Stimulated activated CD8-positive, alpha-beta memory T cell treated with anti-CD3 and anti-CD28 coated beads, Interleukin-4, amount 100 ng/mL, for 24 hours (primary cell): ENCODE measurements around the gene DRAM1.

ENCODE experiments used
- DNase-seq: peaks from one replicate; pipeline ENCODE4 v3.0.0-alpha.2; 2020; ENCODE audit warnings: low read depth

The DRAM1 gene

DNA sequence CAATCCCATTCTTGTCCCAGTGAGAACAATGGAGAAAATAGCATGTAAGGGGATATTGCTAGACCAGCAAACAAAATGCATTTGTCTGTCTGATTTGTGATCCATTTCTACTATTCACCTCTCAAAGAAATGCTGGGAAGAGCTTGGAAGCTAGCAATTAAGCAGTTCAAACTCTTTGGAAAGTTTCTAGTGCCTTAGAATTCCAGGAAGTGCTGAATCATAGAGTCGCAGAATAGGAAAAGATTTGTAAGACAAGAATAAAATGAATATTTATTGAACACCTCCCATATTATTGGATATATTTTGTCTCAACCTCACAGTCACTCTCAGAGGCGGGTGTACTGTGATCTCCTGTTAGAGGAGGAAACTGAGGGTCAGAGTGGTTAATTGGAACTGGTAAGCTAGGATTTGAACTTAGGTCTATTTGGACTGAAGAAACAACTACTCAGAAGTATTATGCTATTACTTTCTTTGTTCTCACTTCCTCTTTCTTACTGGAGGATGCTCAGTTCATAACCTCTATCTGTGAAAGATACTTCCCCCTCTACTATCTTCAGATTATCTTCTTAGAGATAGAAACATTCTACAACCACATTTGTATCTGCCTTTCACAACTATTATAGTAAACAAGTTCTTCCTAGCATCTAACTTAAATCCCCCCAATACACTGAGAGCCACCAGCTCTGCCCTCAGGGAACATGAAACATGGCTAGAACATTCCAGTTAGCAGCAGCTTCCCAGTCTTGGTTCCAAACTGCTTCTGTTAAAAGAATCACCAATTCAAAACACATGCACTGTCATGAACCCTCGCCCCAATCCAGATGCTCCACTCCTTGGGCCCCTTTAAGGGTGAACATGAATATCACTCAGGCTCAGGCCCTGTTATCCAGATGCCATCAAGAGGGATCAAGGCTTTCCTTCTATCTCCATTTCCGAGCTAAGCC is 64.2 kb downstream of the DRAM1 start:
- DNase-seq = no peak

DNA sequence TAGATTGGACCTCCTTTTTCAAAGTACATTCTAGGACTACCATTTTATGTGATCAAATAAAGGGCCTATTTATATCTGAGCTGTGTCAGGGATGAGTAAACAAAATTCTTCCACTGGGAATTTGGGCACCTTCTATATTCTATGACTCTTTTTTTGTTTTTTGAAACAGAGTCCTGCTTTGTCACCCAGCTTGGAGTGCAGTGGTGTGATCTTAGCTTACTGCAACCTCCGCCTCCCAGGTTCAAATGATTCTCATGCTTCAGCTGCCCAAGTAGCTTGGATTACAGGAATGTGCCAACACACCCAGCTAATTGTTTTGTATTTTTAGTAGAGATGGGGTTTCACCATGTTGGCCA is 64.8 kb downstream of the DRAM1 start:
- DNase-seq = no peak

DNA sequence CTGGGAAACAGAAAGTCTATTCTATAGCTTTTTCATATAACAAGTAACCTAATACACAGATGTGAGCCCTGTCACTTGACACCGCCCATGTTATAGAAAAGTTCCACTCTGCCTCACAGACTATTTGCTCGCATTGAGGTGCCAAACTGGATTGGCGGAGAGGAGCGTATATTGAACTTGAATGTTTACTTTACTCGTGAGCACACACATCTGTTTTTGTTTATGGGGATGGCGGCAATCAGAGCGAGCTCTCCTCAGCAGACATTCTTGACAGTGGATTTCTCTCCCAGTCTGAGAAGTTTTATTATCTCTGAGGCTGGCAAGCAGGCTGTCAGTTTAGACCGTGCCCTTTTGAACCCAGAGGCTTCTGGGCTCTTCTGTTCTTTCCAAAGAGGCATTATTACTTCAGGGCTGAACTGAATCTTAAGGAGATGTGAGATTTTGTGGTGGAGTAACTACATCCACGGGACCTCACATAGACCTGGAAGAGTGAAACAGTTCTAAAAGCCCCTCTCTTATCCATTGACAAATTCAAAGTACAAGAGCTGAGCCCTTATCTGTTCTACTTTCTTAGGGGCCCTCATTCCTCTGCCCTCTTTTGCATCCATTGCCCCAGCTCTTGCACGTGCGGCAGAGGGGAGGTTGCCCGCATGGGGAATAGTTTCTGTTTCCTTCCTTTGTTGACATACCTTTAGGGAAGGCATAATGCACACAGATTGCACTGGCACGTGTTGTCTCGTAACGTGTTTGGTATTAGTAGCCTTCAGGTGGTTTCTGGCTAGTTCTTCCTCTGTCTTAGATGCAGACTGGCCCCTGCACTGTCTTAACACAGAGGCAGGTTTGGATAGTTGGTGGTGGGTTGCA is 68.2 kb downstream of the DRAM1 start:
- DNase-seq = no peak

DNA sequence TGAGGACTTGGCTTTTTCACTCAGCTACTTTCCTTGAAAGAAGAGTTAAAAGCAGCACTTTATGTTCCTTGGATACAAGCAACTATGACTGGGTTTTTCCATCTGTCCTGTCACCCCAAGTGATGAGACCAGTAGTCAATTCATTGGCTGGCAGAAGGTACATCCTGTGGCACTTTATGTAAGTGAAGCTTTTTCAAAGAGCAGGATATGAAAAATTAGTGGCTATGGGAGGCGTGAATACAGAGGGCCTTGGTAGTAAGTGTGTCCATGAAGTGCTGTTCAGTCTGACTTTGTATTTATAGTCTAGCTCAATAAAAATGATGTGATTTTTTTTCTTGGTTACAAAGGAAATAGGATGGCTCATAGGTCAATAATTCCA is 68.8 kb downstream of the DRAM1 start:
- no peak for DNase-seq

DNA sequence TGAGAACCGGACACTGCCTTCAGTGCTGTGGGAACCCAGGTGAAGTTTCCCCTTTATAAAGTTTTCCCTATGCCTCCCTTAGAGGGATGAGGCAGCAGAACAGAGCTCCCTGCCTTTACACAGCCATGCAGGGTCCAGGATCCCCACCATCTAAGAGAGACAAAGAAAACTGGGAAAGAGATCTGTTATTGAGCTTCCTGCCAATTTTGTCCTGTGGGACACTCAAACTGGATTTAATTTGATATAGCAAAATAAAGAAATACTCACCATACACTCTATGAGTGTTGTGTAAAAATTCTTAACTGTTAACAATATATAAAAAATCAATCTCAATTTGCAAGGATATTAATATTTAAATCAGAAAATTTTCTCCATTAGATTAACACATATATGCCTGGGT is 69.9 kb downstream of the DRAM1 start:
- DNase-seq = no peak

DNA sequence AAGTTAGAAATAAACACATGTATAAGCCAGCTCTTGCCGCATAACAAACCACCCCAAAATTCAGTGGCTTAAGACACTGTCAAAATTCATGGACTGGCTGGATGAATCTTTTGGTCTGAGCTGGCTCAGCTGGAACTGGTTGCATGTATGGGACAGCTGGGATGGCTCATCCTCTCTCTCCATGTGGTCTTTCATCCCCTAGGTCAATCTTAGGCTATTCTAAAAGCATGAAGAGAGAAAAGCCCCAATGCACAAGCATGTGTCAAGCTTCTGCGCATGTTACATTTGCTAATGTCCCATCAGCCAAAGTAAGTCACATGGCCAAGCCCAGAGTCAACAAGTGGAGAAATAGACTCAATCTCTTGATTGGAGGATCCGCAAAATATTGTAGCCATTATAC is 71.0 kb downstream of the DRAM1 start:
- DNase-seq = no peak

DNA sequence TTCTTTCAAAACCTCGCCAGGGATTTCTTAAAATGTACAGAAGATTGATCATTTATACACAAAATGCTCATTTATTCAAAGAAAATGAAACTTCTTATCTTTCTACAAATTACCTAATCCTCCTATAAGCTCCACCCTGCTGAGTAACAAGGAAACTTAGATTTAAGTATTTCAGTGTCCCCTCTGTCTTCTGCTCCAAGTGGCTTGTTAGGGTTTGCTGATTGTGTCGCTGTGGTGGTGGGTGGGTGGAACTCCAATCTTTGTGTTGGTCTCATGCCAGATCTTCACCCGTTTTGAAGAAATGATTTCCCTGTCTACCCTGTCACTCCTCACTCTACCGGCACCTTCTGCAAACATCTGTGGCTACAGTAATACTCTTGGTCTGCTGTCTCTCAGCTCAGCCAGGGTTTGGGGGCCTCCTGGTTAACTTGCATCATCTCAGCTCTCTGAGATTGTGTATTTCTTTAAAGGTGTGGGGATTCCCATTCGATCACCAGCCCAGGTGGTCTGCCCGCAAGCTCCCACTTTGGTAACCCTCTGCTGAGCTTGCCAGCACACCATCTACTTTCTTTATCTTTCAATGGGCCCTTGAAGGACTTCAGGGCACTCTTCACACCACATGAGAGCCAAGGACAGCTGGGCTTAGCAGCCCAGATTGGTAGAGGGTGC is 73.8 kb downstream of the DRAM1 start:
- DNase-seq = no peak

DNA sequence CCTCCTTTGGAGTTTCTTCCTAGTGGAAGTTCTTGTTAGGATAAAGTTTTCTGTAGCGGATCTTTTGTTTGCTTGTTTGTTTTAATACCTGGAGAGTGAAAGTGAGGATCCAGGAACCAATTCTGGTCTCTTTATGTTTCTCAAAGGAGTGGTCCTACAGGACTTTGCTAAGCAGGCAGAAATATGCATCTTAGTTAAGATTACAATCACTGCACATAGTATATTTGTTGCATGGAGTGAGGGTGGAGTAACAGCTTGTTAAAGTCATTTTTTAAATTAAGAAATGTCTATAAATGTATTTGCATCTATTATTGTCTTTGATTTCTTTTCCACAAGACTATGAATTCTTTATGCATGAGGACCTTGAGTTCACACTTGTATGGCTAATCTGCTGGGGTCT is 76.7 kb downstream of the DRAM1 start:
- no peak for DNase-seq

DNA sequence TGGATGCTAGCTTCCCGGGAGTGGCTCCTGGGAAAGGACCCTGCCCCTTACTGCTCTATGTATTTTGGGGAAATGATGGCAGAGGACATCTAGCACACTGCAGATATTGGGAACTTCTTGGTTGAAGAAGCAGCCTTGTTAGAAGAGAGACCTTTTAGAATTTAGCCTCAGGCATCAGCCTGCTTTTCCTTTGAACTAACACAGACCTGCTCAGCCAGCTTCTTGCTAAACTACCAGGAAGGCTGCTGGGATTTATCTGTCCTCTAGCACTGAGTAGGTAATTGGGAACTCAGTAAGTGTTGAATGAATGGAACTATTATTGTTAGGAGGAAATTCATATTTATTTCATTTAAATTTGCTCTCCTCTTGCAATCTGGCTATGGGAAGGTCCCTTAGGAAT is 77.3 kb downstream of the DRAM1 start:
- DNase-seq = no peak

DNA sequence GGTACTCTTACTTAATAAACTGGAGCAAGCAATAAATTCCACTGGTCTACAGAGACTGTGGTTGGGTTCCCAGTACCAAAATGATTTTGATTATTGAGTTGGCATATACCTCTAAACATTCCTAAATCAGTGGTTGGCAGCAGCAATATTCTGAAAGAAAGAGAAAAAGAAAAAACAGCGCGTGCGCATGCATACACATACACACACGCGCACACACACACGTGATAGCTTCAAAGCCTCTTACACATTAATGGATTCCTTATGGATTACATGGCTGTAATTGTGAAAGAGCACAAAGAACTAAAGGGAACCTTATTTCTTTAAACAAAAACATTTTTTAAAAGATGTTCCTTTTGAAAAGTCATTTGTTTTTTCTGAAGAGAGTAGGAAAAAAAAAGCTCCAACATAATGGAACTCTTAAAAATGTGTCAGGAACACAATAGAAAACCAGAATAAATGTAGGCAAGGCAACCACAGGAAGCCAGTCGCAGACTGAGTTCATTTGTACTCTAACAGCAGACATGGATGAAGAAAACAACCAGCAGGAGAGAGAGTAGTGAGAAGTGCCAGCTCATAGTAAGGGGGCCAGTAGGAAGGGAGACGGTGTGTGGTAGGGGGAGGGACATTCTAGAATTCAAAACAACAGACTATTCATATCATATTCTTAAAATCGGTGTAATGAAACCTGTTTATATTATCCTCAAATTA is 80.0 kb downstream of the DRAM1 start:
- no peak for DNase-seq

DNA sequence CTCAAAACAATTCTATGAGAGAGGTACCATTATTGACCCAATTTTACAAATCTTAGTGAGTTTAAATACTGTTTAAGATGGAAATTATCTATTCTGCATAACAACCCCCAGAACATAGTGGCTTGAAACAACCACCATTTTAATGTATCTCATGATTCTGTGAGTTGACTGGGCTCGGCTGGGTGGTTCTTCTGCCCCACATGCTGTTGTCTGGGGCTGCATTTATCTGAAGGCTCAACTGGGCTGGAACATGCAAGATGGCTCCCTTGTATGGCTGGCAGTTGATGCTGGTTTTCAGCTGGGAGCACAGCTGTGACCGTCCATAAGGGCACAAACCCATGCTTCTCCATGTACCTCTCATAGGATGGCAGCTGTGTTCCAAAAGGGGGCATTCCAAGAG is 82.2 kb downstream of the DRAM1 start:
- DNase-seq = no peak

DNA sequence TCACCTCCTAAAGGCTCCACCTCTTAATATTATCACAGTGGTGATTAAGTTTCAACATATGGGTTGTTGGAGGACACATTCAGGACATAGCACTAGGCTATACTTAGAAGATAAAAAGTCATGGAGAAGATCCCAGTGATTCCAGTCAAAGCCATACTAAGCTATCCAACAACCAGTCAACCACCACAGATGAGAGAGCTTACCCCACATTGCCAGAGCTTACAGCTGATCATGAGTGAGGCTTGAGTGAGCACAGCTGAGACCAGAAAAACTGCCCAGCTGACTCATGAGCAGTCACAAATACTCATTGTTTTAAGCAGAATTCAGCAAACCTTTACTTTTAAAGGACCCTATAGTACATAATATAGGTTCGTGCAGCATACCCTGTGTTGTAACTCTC is 85.1 kb downstream of the DRAM1 start:
- no peak for DNase-seq

DNA sequence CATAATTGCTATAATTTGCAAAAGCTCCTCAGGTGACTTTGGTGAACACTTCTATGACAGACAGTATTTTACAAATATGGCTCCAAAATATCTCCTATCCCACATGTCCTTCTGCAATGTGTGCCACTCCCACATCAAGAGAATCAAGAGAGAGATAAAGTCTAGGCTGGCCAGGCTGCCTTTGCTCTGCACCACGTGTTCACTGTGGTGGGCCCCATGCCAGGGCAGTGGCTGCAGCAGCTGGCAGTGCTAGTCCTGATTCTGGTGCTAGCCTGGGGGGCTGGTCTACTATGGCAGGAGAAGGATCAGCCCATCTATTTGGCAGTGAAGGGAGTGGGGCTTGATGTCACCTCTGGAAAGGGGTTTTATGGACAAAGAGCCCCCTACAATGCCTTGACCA is 86.3 kb downstream of the DRAM1 start:
- no peak for DNase-seq

DNA sequence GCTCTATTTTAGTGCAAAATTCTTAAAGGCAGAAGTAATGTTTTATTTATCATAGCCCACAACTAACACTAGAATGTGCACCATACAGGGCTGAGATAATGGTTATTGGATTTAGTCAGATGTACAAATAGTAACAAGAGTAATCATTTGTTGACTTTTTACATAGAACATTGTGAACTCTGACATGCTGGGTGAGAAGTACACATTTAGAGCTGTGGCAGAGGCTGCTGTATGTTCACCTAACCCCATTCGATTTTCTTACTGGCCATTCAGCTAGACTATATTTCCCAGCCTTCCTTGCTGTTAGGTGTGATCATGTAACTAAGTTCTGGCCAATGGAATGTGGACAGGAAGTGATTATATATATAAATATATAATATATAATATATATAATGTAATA is 89.1 kb downstream of the DRAM1 start:
- no peak for DNase-seq

DNA sequence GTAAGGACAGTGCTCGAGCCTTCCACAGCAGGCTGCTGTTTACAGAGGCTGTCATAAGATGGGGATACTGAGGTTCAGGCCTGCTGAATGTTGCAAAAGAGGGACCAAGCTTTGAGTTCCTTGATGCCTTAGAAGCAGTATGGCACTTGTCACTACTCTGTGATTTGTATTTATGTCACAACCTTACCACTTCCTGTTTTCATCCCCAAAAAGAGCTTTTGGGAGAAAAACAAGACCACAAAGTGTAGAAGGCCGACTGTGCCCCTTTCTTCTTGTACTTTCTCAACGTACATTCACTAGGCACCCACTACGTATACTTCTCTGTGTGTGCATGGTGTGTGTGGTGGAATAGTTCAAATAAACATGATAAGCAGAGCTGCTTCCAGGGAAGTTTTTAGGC is 90.1 kb downstream of the DRAM1 start:
- no peak for DNase-seq

DNA sequence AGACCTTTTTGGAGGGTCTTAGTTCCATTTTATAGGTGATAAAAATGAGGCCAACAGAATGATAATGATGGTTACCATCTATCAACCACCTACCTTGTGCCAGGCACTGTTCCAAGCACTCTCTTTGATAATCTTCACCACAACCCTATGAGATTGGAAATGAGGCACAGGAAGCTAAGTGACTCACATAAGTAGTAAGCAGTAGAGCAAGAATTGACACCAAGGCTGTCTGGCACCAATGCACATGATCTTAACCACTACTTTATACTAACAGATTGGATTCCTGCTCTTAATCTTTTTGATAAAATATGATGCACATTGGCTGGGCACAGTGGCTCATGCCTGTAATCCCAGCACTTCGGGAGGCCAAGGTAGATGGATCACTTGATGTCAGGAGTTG is 91.4 kb downstream of the DRAM1 start:
- DNase-seq = no peak
